Lower lobe of right lung (tissue), 2 donors: ENCODE data around the gene GNGT2. TPM values are rescaled to one million over a fixed set of nuclear protein-coding genes. Genes with fewer than 3 reads are reported as not detected.
A peak's percentile ranks its signal among the peaks of the same experiment; 100 is the strongest.
"Not testable (repeated sequence)": the region's sequence is repeated elsewhere in the genome, so short reads cannot be mapped to it uniquely, and the experiment has no call there.

Experiments
- ATAC-seq, 2 donors: fragments of 200-7000 bp; cut with Tn5 transposase; one replicate each; pipeline ENCODE4 v1.9.1; 2020 to 2022; ENCODE audit warnings: mild to moderate bottlenecking in 2 of 2, moderate library complexity in 2 of 2
- DNase-seq: peaks from one replicate; pipeline ENCODE4 v3.0.0-alpha.2; 2020
- H3K27ac ChIP-seq: fragments of 200-600 bp; one replicate; pipeline ENCODE4 v1.8.0; 2022
- H3K27me3 ChIP-seq: fragments of 200-600 bp; one replicate; pipeline ENCODE4 v1.8.0; 2022; ENCODE audit warnings: low read depth
- H3K36me3 ChIP-seq: fragments of 200-600 bp; one replicate; pipeline ENCODE4 v1.8.0; 2022; ENCODE audit warnings: mild to moderate bottlenecking
- H3K4me1 ChIP-seq: fragments of 200-600 bp; one replicate; pipeline ENCODE4 v1.8.0; 2022
- H3K4me3 ChIP-seq: fragments of 200-600 bp; one replicate; pipeline ENCODE4 v1.8.0; 2022; ENCODE audit warnings: mild to moderate bottlenecking
- H3K9me3 ChIP-seq: fragments of 200-600 bp; one replicate; pipeline ENCODE4 v1.8.0; 2022
- CTCF ChIP-seq: fragments of 200-600 bp; IDR thresholded peaks from one replicate; pipeline ENCODE4 v1.8.0; 2022; ENCODE audit warnings: antibody characterized with exemption, mild to moderate bottlenecking
- intact Hi-C: fragments of 100-400 bp; cut with DNase I; formaldehyde crosslinking; loops from one replicate; pipeline ENCODE4 v1.11.0; 2022
- total RNA-seq: library from RNA; stranded (reverse); fragmentation: NEBNext Ultra II Directional; extraction: Animal tissue kit (Norgen Biotek cat#: 25700); gene quantifications from one replicate; pipeline ENCODE4 v1.2.1, GENCODE V29; 2021
- donor health status: DM: no; HTN: yes; CAD: no; lungs with severe emphysema.

Gene GNGT2
- total RNA-seq, 1 donor from 2014 or later: 21.1 TPM

- Histone ChIP-seq H3K27me3 (no peaks in the 10 kb centered on the region), H3K4me3 (no peak overlapping the region), H3K9me3 (peaks cover 21% of the 10 kb centered on the region), H3K4me1 (no peaks in the 10 kb centered on the region), H3K27ac (no peak overlapping the region), H3K36me3 (no peaks in the 10 kb centered on the region)
- ATAC-seq (peak; percentile 83 to 86), DNase-seq (peak; percentile 77)
- peak; percentile 87 for TF ChIP-seq CTCF
- intact Hi-C loops: no loop called here
Measured at GRCh38 chr17:49180303-49180702, 30.1 kb downstream of the GNGT2 start.

GRCh38 chr17:49175978-49176377 is 34.4 kb downstream of the GNGT2 start:
- not testable (repeated sequence) for H3K4me3 ChIP-seq, H3K36me3 ChIP-seq, H3K4me1 ChIP-seq, ATAC-seq, DNase-seq, H3K27ac ChIP-seq, H3K27me3 ChIP-seq
- intact Hi-C loops: loop anchor here (10.0 kb wide), 1 partner anchor 49 kb away; no protein-coding TSS in a partner anchor
- peaks cover 33% of the 10 kb centered on the region for H3K9me3 ChIP-seq

GRCh38 chr17:49170711-49171110 is 39.7 kb downstream of the GNGT2 start:
- not testable (repeated sequence) for H3K36me3 ChIP-seq, H3K4me3 ChIP-seq, H3K4me1 ChIP-seq, ATAC-seq, DNase-seq, H3K27ac ChIP-seq
- intact Hi-C loops: loop anchor here (10.0 kb wide), 1 partner anchor 54 kb away; no protein-coding TSS in a partner anchor
- Histone ChIP-seq H3K27me3 (peaks cover 24% of the 10 kb centered on the region), H3K9me3 (peaks cover 16% of the 10 kb centered on the region)

- H3K36me3 ChIP-seq: no peaks in the 10 kb centered on the region
- H3K27me3 ChIP-seq: peaks cover 24% of the 10 kb centered on the region
- no peak overlapping the region for H3K4me3 ChIP-seq
- DNase-seq (no peak), ATAC-seq (no peak)
- H3K9me3 ChIP-seq: peaks cover 11% of the 10 kb centered on the region
- H3K4me1 ChIP-seq: no peaks in the 10 kb centered on the region
- H3K27ac ChIP-seq: no peak overlapping the region
- no peak for TF ChIP-seq CTCF
- intact Hi-C loops: loop anchor here (10.0 kb wide), 1 partner anchor 55 kb away; no protein-coding TSS in a partner anchor
Measured at GRCh38 chr17:49170216-49170615, 40.2 kb downstream of the GNGT2 start.

- no peaks in the 10 kb centered on the region for H3K4me1 ChIP-seq
- H3K27me3 ChIP-seq: peaks cover 31% of the 10 kb centered on the region
- TF ChIP-seq CTCF: no peak
- no peak overlapping the region for H3K27ac ChIP-seq
- H3K9me3 ChIP-seq: no peaks in the 10 kb centered on the region
- H3K36me3 ChIP-seq: no peaks in the 10 kb centered on the region
- ATAC-seq (no peak), DNase-seq (no peak)
- intact Hi-C loops: no loop called here
- H3K4me3 ChIP-seq: no peak overlapping the region
Measured at GRCh38 chr17:49168706-49169105, 41.7 kb downstream of the GNGT2 start.

GRCh38 chr17:49165143-49165542 is 45.2 kb downstream of the GNGT2 start:
- Histone ChIP-seq H3K27me3 (peaks cover 34% of the 10 kb centered on the region), H3K9me3 (no peaks in the 10 kb centered on the region), H3K4me1 (no peaks in the 10 kb centered on the region), H3K36me3 (no peaks in the 10 kb centered on the region), H3K27ac (no peak overlapping the region), H3K4me3 (no peak overlapping the region)
- ATAC-seq (no peak), DNase-seq (no peak)
- intact Hi-C loops: no loop called here
- no peak for TF ChIP-seq CTCF

GRCh38 chr17:49162866-49163265 is 47.5 kb downstream of the GNGT2 start:
- no peaks in the 10 kb centered on the region for H3K9me3 ChIP-seq
- no peak for DNase-seq
- no peak for TF ChIP-seq CTCF
- no peak overlapping the region for H3K4me3 ChIP-seq
- ATAC-seq: no peak
- H3K36me3 ChIP-seq: no peaks in the 10 kb centered on the region
- no peaks in the 10 kb centered on the region for H3K4me1 ChIP-seq
- no peak overlapping the region for H3K27ac ChIP-seq
- peaks cover 31% of the 10 kb centered on the region for H3K27me3 ChIP-seq
- intact Hi-C loops: no loop called here
